HepG2 (cell line): Measurements from ENCODE around the gene PMIS2. TPM values are rescaled to one million over a fixed set of nuclear protein-coding genes. Genes with fewer than 3 reads are reported as not detected.
A peak's percentile ranks its signal among the peaks of the same experiment; 100 is the strongest.

Experiments used
- ARID2 ChIP-seq: sonication (generic); formaldehyde crosslinking; IDR thresholded peaks from 2 replicates; pipeline ENCODE4 v1.8.1; 2022; ENCODE audit warnings: mild to moderate bottlenecking, missing genetic modification reagents, borderline replicate concordance
- CCAR2 ChIP-seq: fragments of 200-400 bp; formaldehyde crosslinking; optimal IDR thresholded peaks from 2 replicates; pipeline ENCODE3; 2018; ENCODE audit warnings: low read depth, mild to moderate bottlenecking, low read length, moderate library complexity
- HCFC1 ChIP-seq: fragments of 150-350 bp; IDR thresholded peaks from 2 replicates; pipeline ENCODE4 v1.6.1; 2014; ENCODE audit warnings: low read depth, low read length
- IKZF1 ChIP-seq: fragments of 450-650 bp; IDR thresholded peaks from 2 replicates; pipeline ENCODE4 v1.7.1; 2016
- KDM1A ChIP-seq: IDR thresholded peaks from 2 replicates; pipeline ENCODE4 v1.6.1; 2016; ENCODE audit warnings: missing compliant biosample characterization
- PHF5A ChIP-seq: IDR thresholded peaks from one replicate; pipeline ENCODE4 v1.6.1; 2018; ENCODE audit warnings: low read depth, missing genetic modification reagents; ENCODE audit not compliant: unreplicated experiment
- ZBTB46 ChIP-seq: sonication (generic); formaldehyde crosslinking; IDR thresholded peaks from 2 replicates; pipeline ENCODE4 v1.4.0; 2020; ENCODE audit warnings: mild to moderate bottlenecking, missing genetic modification reagents, borderline replicate concordance
- ZMYM2 ChIP-seq: sonication (generic); formaldehyde crosslinking; IDR thresholded peaks from 2 replicates; pipeline ENCODE4 v1.8.0; 2022; ENCODE audit warnings: mild to moderate bottlenecking, missing genetic modification reagents
- ZNF264 ChIP-seq: sonication (generic); formaldehyde crosslinking; IDR thresholded peaks from 2 replicates; pipeline ENCODE4 v1.4.0; 2020; ENCODE audit warnings: missing genetic modification reagents
- ZNF3 ChIP-seq: IDR thresholded peaks from 2 replicates; pipeline ENCODE4 v1.7.0; 2017; ENCODE audit warnings: inconsistent platforms
- ZNF337 ChIP-seq: sonication (generic); formaldehyde crosslinking; IDR thresholded peaks from 2 replicates; pipeline ENCODE4 v1.5.1; 2020; ENCODE audit warnings: missing genetic modification reagents, low read depth, mild to moderate bottlenecking, borderline replicate concordance
- ZNF576 ChIP-seq: sonication (generic); formaldehyde crosslinking; IDR thresholded peaks from 2 replicates; pipeline ENCODE4 v1.4.0; 2020; ENCODE audit warnings: mild to moderate bottlenecking, missing genetic modification reagents
- ZNF597 ChIP-seq: sonication (generic); formaldehyde crosslinking; IDR thresholded peaks from 2 replicates; pipeline ENCODE4 v1.5.0; 2020; ENCODE audit warnings: missing genetic modification reagents
- polyA plus RNA-seq, 8 experiments: library from polyadenylated mRNA; depleted of rRNA in 3 of 8; stranded (reverse) in 7 of 8; unstranded in 1 of 8; fragments of >200 nt; fragmentation: Illumina TruSeq in 4 of 8; extraction: Trizol in 4 of 8; gene quantifications; 2 replicates each; pipeline versions ENCODE4 v1.2.1 to v1.2.3, GENCODE V29; 2011 to 2016; ENCODE audit warnings: low read depth in 4 of 8, missing spikeins in 1 of 8, mixed read lengths in 1 of 8; ENCODE audit not compliant: insufficient read depth in 1 of 8
- total RNA-seq, 5 experiments: library from RNA; depleted of rRNA; stranded (reverse); fragments of >200 nt; fragmentation: Illumina TruSeq; extraction: Trizol; gene quantifications; 2 replicates each; pipeline ENCODE4 v1.2.3, GENCODE V29; 2016; ENCODE audit warnings: low read depth in 1 of 5
- TF ChIP-seq, protein P1 (sequence below): sonication (generic); formaldehyde crosslinking; IDR thresholded peaks from 2 replicates; pipeline ENCODE4 v1.5.0; 2020; ENCODE audit warnings: mild to moderate bottlenecking, missing genetic modification reagents
- TF ChIP-seq, protein P2 (sequence below): sonication (generic); formaldehyde crosslinking; IDR thresholded peaks from 2 replicates; pipeline ENCODE4 v1.5.1; 2020; ENCODE audit warnings: missing genetic modification reagents, mild to moderate bottlenecking, borderline replicate concordance
- TF ChIP-seq, protein P3 (sequence below): sonication (generic); formaldehyde crosslinking; IDR thresholded peaks from 2 replicates; pipeline ENCODE4 v1.9.0; 2022; ENCODE audit warnings: low read depth, missing genetic modification reagents
- TF ChIP-seq, protein P4 (sequence below): sonication (generic); IDR thresholded peaks from 2 replicates; pipeline ENCODE4 v1.6.1; 2016; ENCODE audit warnings: low read depth, borderline replicate concordance

Gene PMIS2
- total and polyA plus RNA-seq, 2 of the 13 experiments (the other 11 are each of a cell fraction or from before 2014, with no cell fraction given), result not detected

DNA sequence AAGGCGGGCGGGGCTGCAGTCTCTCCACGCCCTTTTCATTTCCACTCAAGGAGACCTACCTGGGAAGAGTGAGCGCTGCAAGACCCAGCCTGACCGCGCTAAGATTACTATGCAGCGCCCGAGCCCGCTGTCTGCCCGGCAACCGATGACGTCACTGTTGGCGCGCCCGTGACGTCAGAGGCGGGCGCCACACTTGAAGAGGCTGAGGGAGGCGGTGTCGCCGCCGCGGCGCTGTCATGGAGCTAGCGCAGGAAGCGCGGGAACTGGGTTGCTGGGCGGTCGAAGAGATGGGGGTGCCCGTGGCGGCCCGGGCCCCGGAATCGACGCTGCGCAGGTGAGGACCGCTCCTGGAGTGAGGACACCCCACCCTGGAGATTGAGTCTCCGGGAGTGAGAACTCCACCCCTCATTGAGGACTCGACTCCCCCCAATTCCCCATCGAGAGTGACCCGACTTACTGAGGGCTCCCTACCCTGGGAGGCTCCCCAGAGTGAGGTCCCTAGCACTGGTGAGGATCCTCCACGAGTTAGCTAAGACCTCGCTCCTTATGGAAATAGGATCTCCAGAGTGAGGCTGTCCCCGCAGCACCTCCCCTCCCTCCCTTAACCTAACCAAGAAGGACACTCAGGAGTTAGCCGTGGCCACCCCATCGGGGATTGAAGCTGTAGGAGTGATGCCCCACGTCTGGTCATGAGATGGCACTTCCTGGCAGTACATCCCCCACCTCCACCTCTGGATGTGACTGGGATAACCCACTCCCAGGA lies 26.8 kb downstream of the PMIS2 start, which contains the start of gene HAUS5 (continued):
- TF ChIP-seq, protein P1, sequence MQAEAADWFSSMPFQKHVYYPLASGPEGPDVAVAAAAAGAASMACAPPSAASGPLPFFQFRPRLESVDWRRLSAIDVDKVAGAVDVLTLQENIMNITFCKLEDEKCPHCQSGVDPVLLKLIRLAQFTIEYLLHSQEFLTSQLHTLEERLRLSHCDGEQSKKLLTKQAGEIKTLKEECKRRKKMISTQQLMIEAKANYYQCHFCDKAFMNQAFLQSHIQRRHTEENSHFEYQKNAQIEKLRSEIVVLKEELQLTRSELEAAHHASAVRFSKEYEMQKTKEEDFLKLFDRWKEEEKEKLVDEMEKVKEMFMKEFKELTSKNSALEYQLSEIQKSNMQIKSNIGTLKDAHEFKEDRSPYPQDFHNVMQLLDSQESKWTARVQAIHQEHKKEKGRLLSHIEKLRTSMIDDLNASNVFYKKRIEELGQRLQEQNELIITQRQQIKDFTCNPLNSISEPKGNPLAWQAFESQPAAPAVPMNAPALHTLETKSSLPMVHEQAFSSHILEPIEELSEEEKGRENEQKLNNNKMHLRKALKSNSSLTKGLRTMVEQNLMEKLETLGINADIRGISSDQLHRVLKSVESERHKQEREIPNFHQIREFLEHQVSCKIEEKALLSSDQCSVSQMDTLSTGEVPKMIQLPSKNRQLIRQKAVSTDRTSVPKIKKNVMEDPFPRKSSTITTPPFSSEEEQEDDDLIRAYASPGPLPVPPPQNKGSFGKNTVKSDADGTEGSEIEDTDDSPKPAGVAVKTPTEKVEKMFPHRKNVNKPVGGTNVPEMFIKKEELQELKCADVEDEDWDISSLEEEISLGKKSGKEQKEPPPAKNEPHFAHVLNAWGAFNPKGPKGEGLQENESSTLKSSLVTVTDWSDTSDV, result peak; percentile 84; the same call in 1 of the 2 replicates
- TF ChIP-seq ZNF337 (CRISPR knock-in tag) (no peak), ZNF3 (CRISPR knock-in tag) (no peak), ARID2 (CRISPR knock-in tag) (no peak), ZNF264 (no peak), IKZF1 (no peak), ZMYM2 (CRISPR knock-in tag) (no peak), ZNF576 (CRISPR knock-in tag) (no peak), CCAR2 (no peak), ZBTB46 (CRISPR knock-in tag) (no peak), ZNF597 (CRISPR knock-in tag) (no peak), KDM1A (CRISPR knock-in tag) (no peak), HCFC1 (peak; percentile 68), PHF5A (CRISPR knock-in tag) (no peak)
- TF ChIP-seq, protein P2, sequence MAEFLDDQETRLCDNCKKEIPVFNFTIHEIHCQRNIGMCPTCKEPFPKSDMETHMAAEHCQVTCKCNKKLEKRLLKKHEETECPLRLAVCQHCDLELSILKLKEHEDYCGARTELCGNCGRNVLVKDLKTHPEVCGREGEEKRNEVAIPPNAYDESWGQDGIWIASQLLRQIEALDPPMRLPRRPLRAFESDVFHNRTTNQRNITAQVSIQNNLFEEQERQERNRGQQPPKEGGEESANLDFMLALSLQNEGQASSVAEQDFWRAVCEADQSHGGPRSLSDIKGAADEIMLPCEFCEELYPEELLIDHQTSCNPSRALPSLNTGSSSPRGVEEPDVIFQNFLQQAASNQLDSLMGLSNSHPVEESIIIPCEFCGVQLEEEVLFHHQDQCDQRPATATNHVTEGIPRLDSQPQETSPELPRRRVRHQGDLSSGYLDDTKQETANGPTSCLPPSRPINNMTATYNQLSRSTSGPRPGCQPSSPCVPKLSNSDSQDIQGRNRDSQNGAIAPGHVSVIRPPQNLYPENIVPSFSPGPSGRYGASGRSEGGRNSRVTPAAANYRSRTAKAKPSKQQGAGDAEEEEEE, result no peak
- TF ChIP-seq, protein P3, sequence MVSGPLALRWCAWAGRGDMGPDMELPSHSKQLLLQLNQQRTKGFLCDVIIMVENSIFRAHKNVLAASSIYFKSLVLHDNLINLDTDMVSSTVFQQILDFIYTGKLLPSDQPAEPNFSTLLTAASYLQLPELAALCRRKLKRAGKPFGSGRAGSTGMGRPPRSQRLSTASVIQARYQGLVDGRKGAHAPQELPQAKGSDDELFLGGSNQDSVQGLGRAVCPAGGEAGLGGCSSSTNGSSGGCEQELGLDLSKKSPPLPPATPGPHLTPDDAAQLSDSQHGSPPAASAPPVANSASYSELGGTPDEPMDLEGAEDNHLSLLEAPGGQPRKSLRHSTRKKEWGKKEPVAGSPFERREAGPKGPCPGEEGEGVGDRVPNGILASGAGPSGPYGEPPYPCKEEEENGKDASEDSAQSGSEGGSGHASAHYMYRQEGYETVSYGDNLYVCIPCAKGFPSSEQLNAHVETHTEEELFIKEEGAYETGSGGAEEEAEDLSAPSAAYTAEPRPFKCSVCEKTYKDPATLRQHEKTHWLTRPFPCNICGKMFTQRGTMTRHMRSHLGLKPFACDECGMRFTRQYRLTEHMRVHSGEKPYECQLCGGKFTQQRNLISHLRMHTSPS (CRISPR knock-in tag), result no peak
- TF ChIP-seq, protein P4, sequence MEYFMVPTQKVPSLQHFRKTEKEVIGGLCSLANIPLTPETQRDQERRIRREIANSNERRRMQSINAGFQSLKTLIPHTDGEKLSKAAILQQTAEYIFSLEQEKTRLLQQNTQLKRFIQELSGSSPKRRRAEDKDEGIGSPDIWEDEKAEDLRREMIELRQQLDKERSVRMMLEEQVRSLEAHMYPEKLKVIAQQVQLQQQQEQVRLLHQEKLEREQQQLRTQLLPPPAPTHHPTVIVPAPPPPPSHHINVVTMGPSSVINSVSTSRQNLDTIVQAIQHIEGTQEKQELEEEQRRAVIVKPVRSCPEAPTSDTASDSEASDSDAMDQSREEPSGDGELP, result no peak; the same call in 1 of the 2 replicates
